HCT116 (cell line): ENCODE results near the gene NRROS. TPM values are rescaled to one million over a fixed set of nuclear protein-coding genes. Genes with fewer than 3 reads are reported as not detected.
"Not testable (repeated sequence)": the region's sequence is repeated elsewhere in the genome, so short reads cannot be mapped to it uniquely, and the experiment has no call there.

Experiments
- ATAC-seq: fragments of 200-7000 bp; cut with Tn5 transposase; 2 replicates; pipeline ENCODE4 v1.9.1; 2020; ENCODE audit warnings: mild to moderate bottlenecking, moderate library complexity
- BruUV-seq: library from RNA; stranded (reverse); fragments of 400-500 nt; replicated peaks from 2 replicates; lab custom pipeline; 2021; lab: Mats Ljungman, UMichigan
- CTCF ChIA-PET: fragments of 300-600 bp; sonication (Branson Sonifier 250); formaldehyde crosslinking; loops from one replicate; lab custom pipeline; 2021; ENCODE audit warnings: antibody characterized with exemption; lab: Charles Lee
- POLR2A ChIA-PET: fragments of 300-600, 350-600 bp; sonication (Branson Sonifier 250); formaldehyde crosslinking; loops from one replicate; lab custom pipeline; 2021; ENCODE audit warnings: antibody characterized with exemption; lab: Charles Lee
- RAD21 ChIA-PET, 2 experiments: fragments of 300-600 bp; sonication (Branson Sonifier 250); formaldehyde crosslinking; loops; one replicate each; lab custom pipeline; 2023; ENCODE audit warnings: low total read pairs in 2 of 2; ENCODE audit not compliant: uncharacterized antibody in 2 of 2, unreplicated experiment in 2 of 2, low non-redundant PET in 1 of 2; lab: Charles Lee
- DNase-seq: peaks from one replicate; pipeline ENCODE4 v3.0.0-alpha.2; 2010; ENCODE audit warnings: low read depth, low spot score
- H2AFZ ChIP-seq: fragments of 200-600 bp; shearing (Covaris generic), sonication (generic); 2 replicates; pipeline ENCODE4 v1.6.1; 2017; ENCODE audit warnings: low read depth, mixed run types, mixed read lengths, antibody characterized with exemption, low read length; ENCODE audit not compliant: poor library complexity, severe bottlenecking
- H3K27ac ChIP-seq: 2 replicates; pipeline ENCODE4 v1.5.1; 2012; ENCODE audit warnings: low read depth, low read length
- H3K27me3 ChIP-seq: fragments of 200-600 bp; sonication (generic); 2 replicates; pipeline ENCODE4 v1.6.1; 2016; ENCODE audit warnings: mixed run types, low read length, mixed read lengths; ENCODE audit not compliant: insufficient read depth
- H3K36me3 ChIP-seq, 2 experiments: fragments of 200-500 bp in 1 of 2; fragments of 200-600 bp in 1 of 2; sonication (Bioruptor generic) in 1 of 2; sonication (generic) in 1 of 2; 2 replicates each; pipeline versions ENCODE4 v1.5.1 to v1.6.1; 2014 to 2016; ENCODE audit warnings: low read length in 2 of 2, inconsistent platforms in 1 of 2, mixed read lengths in 1 of 2, mixed run types in 1 of 2; ENCODE audit not compliant: insufficient read depth in 2 of 2, control insufficient read depth in 1 of 2
- H3K4me1 ChIP-seq, 2 experiments: fragments of 200-600 bp in 1 of 2; sonication (generic) in 1 of 2; 2 replicates each; pipeline versions ENCODE4 v1.5.1 to v1.6.1; 2012 to 2017; ENCODE audit warnings: low read length in 2 of 2, inconsistent platforms in 1 of 2, mild to moderate bottlenecking in 1 of 2, mixed read lengths in 1 of 2, mixed run types in 1 of 2, moderate library complexity in 1 of 2; ENCODE audit not compliant: insufficient read depth in 2 of 2, control insufficient read depth in 1 of 2
- H3K4me2 ChIP-seq: fragments of 200-600 bp; sonication (generic); 2 replicates; pipeline ENCODE4 v1.6.1; 2017; ENCODE audit warnings: mixed run types, low read length, mixed read lengths
- H3K4me3 ChIP-seq, 2 experiments: fragments of 200-600 bp in 1 of 2; sonication (generic) in 1 of 2; replicated peaks in 1 of 2; 2 replicates each; pipeline ENCODE4 v1.5.1; 2011 to 2016; ENCODE audit warnings: low read length in 2 of 2, control low read depth in 1 of 2, low read depth in 1 of 2, mild to moderate bottlenecking in 1 of 2, mixed read lengths in 1 of 2, mixed run types in 1 of 2
- H3K79me2 ChIP-seq: fragments of 200-600 bp; sonication (generic); 2 replicates; pipeline ENCODE4 v1.6.1; 2017; ENCODE audit warnings: mild to moderate bottlenecking, mixed run types, low read length, moderate library complexity, mixed read lengths; ENCODE audit not compliant: insufficient read depth
- H3K9ac ChIP-seq: fragments of 200-600 bp; sonication (generic); 2 replicates; pipeline ENCODE4 v1.6.1; 2016; ENCODE audit warnings: low read length, mixed read lengths
- H3K9me2 ChIP-seq: fragments of 200-600 bp; sonication (generic), shearing (Covaris generic); 2 replicates; pipeline ENCODE4 v1.6.1; 2017; ENCODE audit warnings: mixed run types, mild to moderate bottlenecking, moderate library complexity; ENCODE audit not compliant: insufficient read depth
- H3K9me3 ChIP-seq, 2 experiments: fragments of 200-500 bp in 1 of 2; fragments of 200-600 bp in 1 of 2; sonication (Bioruptor generic) in 1 of 2; sonication (generic) in 1 of 2; 2 replicates each; pipeline ENCODE4 v1.6.1; 2014 to 2017; ENCODE audit warnings: low read length in 2 of 2, mixed read lengths in 2 of 2, inconsistent platforms in 1 of 2, low read depth in 1 of 2, mild to moderate bottlenecking in 1 of 2, mixed run types in 1 of 2, moderate library complexity in 1 of 2; ENCODE audit not compliant: control insufficient read depth in 1 of 2, insufficient read depth in 1 of 2
- H4K20me1 ChIP-seq: fragments of 200-600 bp; sonication (generic), shearing (Covaris generic); 2 replicates; pipeline ENCODE4 v1.6.1; 2017; ENCODE audit warnings: mixed run types, mild to moderate bottlenecking, moderate library complexity; ENCODE audit not compliant: insufficient read depth
- ATF3 ChIP-seq: IDR thresholded peaks from 2 replicates; pipeline ENCODE4 v1.6.1; 2012
- FOSL1 ChIP-seq: IDR thresholded peaks from 2 replicates; pipeline ENCODE4 v1.6.1; 2012; ENCODE audit warnings: low read depth
- REST ChIP-seq: IDR thresholded peaks from 2 replicates; pipeline ENCODE4 v1.6.1; 2012; ENCODE audit warnings: low read depth
- TCF7L2 ChIP-seq: IDR thresholded peaks from 2 replicates; pipeline ENCODE4 v1.7.0; 2011; ENCODE audit warnings: borderline replicate concordance, inconsistent platforms; ENCODE audit not compliant: insufficient read depth, insufficient read length; ENCODE audit errors: extremely low read depth
- ZBTB33 ChIP-seq: IDR thresholded peaks from 2 replicates; pipeline ENCODE4 v1.6.1; 2011; ENCODE audit warnings: mild to moderate bottlenecking, low read length, moderate library complexity; ENCODE audit not compliant: insufficient replicate concordance; ENCODE audit errors: extremely low read depth
- intact Hi-C: fragments of 100-400 bp; cut with micrococcal nuclease; formaldehyde crosslinking; loops from 2 replicates; pipeline ENCODE4 v1.10.0; 2022
- total RNA-seq: library from RNA; stranded (reverse); gene quantifications from one replicate; pipeline ENCODE4 v1.2.1, GENCODE V29; 2021; ENCODE audit not compliant: unreplicated experiment

The NRROS gene
- total RNA-seq, 1 experiment from 2014 or later, result 0.12 TPM

GRCh38 chr3:196636369-196637349 is 2.8 kb upstream of the NRROS start (continued):
- TF ChIP-seq ZBTB33, result no peak
- no peak for TF ChIP-seq TCF7L2
- no peak for TF ChIP-seq REST
- TF ChIP-seq FOSL1, result no peak
- TF ChIP-seq ATF3, result no peak

GRCh38 chr3:196637941-196638340 is 1.6 kb upstream of the NRROS start:
- RAD21 ChIA-PET, ATAC-seq: not testable (repeated sequence)

More at GRCh38 chr3:196637941-196638340, 1.6 kb upstream of the NRROS start:
- H3K9ac ChIP-seq, BruUV-seq, H3K4me2 ChIP-seq, H3K9me3 ChIP-seq, CTCF ChIA-PET, H4K20me1 ChIP-seq, H3K4me3 ChIP-seq, intact Hi-C loops, H3K4me1 ChIP-seq, DNase-seq, H3K27me3 ChIP-seq, H3K79me2 ChIP-seq, H2AFZ ChIP-seq, H3K9me2 ChIP-seq, H3K36me3 ChIP-seq, POLR2A ChIA-PET, H3K27ac ChIP-seq: not testable (repeated sequence)
